Neural crest cell (in vitro differentiated cells): ENCODE measurements around the gene ALDH7A1. TPM values are rescaled to one million over a fixed set of nuclear protein-coding genes. Genes with fewer than 3 reads are reported as not detected.

ENCODE experiments used
- DNase-seq: peaks from one replicate; pipeline ENCODE4 v3.0.0; 2021; ENCODE audit warnings: low read depth, mixed read lengths, low spot score
- H3K27ac Mint-ChIP-seq: one replicate; pipeline ENCODE4 v1.8.0; 2021; ENCODE audit warnings: mild to moderate bottlenecking, mixed read lengths; ENCODE audit not compliant: unreplicated experiment
- H3K27me3 Mint-ChIP-seq: 2 replicates; pipeline ENCODE4 v1.8.0; 2021; ENCODE audit warnings: low read depth, mild to moderate bottlenecking, mixed read lengths
- H3K36me3 Mint-ChIP-seq: 2 replicates; pipeline ENCODE4 v1.8.0; 2021; ENCODE audit warnings: low read depth, mild to moderate bottlenecking, mixed read lengths
- H3K4me1 Mint-ChIP-seq: 2 replicates; pipeline ENCODE4 v1.8.0; 2021; ENCODE audit warnings: mixed read lengths
- H3K4me3 Mint-ChIP-seq: one replicate; pipeline ENCODE4 v1.8.0; 2021; ENCODE audit warnings: mild to moderate bottlenecking, mixed read lengths
- H3K9me3 Mint-ChIP-seq: 2 replicates; pipeline ENCODE4 v1.8.0; 2021; ENCODE audit warnings: mixed read lengths
- total RNA-seq: library from RNA; stranded (reverse); gene quantifications from 2 replicates; pipeline ENCODE4 v1.2.1, GENCODE V29; 2021
- TF ChIP-seq, protein P1 (sequence below): fragments of 200-600 bp; sonication (generic); conservative IDR thresholded peaks from 2 replicates; pipeline ENCODE4 v1.5.0; 2021; ENCODE audit warnings: antibody characterized with exemption, mild to moderate bottlenecking

ALDH7A1 gene
- total RNA-seq, 1 donor from 2014 or later = 169 TPM

DNA sequence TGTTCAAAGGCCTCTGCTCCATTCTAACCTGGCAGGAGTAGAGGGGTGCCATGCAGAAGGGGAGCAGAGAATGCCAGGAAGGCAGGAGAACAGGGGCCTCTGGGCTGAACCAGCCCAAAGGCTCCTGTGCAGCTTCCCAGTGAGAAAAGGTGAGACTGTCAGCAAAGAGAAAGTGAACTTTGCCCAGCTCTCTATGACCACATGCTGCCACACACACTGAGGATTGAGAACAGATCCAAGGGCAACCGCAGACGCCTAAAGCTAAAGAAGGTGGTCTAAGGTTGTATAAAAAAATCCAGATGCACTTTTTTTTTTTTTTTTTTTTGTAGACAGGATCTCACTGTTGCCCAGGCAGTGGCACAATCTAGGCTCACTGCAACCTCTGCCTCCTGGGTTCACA lies 51.4 kb downstream of the ALDH7A1 start:
- TF ChIP-seq, protein P1, sequence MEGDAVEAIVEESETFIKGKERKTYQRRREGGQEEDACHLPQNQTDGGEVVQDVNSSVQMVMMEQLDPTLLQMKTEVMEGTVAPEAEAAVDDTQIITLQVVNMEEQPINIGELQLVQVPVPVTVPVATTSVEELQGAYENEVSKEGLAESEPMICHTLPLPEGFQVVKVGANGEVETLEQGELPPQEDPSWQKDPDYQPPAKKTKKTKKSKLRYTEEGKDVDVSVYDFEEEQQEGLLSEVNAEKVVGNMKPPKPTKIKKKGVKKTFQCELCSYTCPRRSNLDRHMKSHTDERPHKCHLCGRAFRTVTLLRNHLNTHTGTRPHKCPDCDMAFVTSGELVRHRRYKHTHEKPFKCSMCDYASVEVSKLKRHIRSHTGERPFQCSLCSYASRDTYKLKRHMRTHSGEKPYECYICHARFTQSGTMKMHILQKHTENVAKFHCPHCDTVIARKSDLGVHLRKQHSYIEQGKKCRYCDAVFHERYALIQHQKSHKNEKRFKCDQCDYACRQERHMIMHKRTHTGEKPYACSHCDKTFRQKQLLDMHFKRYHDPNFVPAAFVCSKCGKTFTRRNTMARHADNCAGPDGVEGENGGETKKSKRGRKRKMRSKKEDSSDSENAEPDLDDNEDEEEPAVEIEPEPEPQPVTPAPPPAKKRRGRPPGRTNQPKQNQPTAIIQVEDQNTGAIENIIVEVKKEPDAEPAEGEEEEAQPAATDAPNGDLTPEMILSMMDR = no peak
- H3K36me3 Mint-ChIP-seq = peaks cover 6% of the 10 kb centered on the region
- H3K27ac Mint-ChIP-seq = no peak overlapping the region
- peaks cover 7% of the 10 kb centered on the region for H3K4me1 Mint-ChIP-seq
- no peak for DNase-seq
- H3K9me3 Mint-ChIP-seq = no peaks in the 10 kb centered on the region
- no peak overlapping the region for H3K4me3 Mint-ChIP-seq
- H3K27me3 Mint-ChIP-seq = no peaks in the 10 kb centered on the region

DNA sequence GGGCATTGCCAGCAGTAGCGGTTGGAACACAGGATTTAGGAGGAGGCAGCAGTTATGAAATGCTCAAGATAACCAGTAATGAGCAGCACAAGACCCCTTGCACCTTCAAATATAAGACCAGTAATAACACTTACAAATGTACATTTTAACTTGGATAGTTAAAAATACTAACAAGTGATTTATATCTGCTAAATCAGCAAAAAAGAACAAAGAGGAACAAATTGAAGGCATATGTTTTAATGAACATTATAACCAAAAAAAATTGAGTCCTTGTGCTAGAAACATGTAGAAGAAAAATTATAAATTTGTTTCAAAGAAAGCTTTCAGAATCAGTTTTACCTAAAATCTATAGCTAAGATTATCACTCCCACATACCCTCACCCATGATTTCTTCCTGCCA lies 52.0 kb downstream of the ALDH7A1 start:
- no peaks in the 10 kb centered on the region for H3K27me3 Mint-ChIP-seq
- no peak overlapping the region for H3K4me3 Mint-ChIP-seq
- TF ChIP-seq, protein P1 = no peak
- peaks cover 6% of the 10 kb centered on the region for H3K36me3 Mint-ChIP-seq
- no peaks in the 10 kb centered on the region for H3K9me3 Mint-ChIP-seq
- no peak for DNase-seq
- H3K4me1 Mint-ChIP-seq = peaks cover 13% of the 10 kb centered on the region
- peak overlapping the region; percentile 72 for H3K27ac Mint-ChIP-seq

DNA sequence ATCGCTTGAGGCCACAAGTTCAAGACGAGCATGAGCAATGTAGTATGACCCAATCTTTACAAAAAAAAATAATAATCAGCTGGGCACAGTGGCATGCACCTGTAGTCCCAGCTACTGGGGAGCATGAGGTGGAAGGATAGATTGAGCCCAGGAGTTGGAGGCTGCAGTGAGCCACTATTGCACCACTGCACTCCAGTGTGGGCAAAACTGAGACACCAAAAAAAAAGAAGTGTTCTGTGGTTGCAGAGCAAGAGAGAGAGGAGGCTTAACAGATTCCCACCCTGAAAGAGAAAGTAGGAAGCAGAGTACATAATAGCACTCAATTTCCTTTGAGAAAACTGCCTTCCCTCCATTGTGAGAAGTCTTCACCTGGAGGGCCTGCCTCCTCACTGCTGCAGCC lies 52.6 kb downstream of the ALDH7A1 start:
- no peak overlapping the region for H3K27ac Mint-ChIP-seq
- H3K27me3 Mint-ChIP-seq = no peaks in the 10 kb centered on the region
- H3K36me3 Mint-ChIP-seq = peaks cover 6% of the 10 kb centered on the region
- H3K4me3 Mint-ChIP-seq = no peak overlapping the region
- no peaks in the 10 kb centered on the region for H3K9me3 Mint-ChIP-seq
- peaks cover 14% of the 10 kb centered on the region for H3K4me1 Mint-ChIP-seq
- TF ChIP-seq, protein P1 = no peak
- DNase-seq = no peak

DNA sequence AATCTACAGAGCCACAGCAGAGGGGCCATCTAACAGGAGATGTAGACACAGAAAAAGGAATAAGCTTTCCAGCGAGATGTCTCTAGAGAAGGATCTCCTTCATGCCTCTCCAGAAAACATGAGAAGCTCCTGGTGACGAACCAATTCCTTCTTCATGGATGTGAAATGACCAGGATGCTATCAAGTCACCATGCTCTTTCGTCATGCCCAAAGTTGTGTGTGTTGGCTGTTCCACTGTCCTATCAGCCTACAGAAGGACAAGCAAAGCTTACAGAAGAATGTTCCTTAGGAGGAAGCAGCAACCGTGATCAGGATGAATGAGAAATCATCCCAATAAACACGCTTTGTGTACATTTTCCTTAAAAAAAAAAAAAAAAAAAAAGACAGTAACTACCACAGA lies 54.4 kb downstream of the ALDH7A1 start:
- TF ChIP-seq, protein P1 = no peak
- Mint-ChIP-seq H3K27me3 (no peaks in the 10 kb centered on the region), H3K4me3 (no peak overlapping the region), H3K27ac (no peak overlapping the region), H3K9me3 (no peaks in the 10 kb centered on the region), H3K4me1 (peaks cover 18% of the 10 kb centered on the region), H3K36me3 (peaks cover 3% of the 10 kb centered on the region)
- DNase-seq = no peak

GRCh38 chr5:126538579-126538978 lies 56.4 kb downstream of the ALDH7A1 start:
- Mint-ChIP-seq H3K27ac (no peak overlapping the region), H3K9me3 (no peaks in the 10 kb centered on the region), H3K27me3 (no peaks in the 10 kb centered on the region), H3K36me3 (no peaks in the 10 kb centered on the region), H3K4me3 (no peak overlapping the region), H3K4me1 (peaks cover 18% of the 10 kb centered on the region)
- TF ChIP-seq, protein P1 = no peak
- DNase-seq = no peak

- TF ChIP-seq, protein P1 = peak; percentile 35
- Mint-ChIP-seq H3K27me3 (no peaks in the 10 kb centered on the region), H3K36me3 (no peaks in the 10 kb centered on the region), H3K4me3 (peak overlapping the region; percentile 15), H3K27ac (no peak overlapping the region), H3K4me1 (peaks cover 33% of the 10 kb centered on the region), H3K9me3 (no peaks in the 10 kb centered on the region)
- DNase-seq = no peak
These were observed 58.1 kb downstream of the ALDH7A1 start for GRCh38 chr5:126536874-126537273.
